ENCODE data around the gene TMEM86A. TPM values are rescaled to one million over a fixed set of nuclear protein-coding genes. Genes with fewer than 3 reads are reported as not detected.

TMEM86A gene
- total and polyA plus RNA-seq, 2 of the 13 experiments (the other 11 are each of a cell fraction or from before 2014, with no cell fraction given): 0.03 to 0.07 TPM

- no peaks in the 10 kb centered on the region for H3K79me2 ChIP-seq (ENCODE audit: insufficient read depth, low read length)
- no peaks in the 10 kb centered on the region; a peak in 1 of 5 replicates for H3K27me3 ChIP-seq (ENCODE audit: control insufficient read depth in 1 of 2, insufficient read depth in 2 of 2, low read length in 2 of 2)
- FAIRE-seq (no peak), ATAC-seq (no peak), DNase-seq (ENCODE audit: low spot score) (no peak)
- intact Hi-C loops (cut with micrococcal nuclease; ENCODE audit: unreplicated experiment) (loop anchor here (5.0 kb wide), 1 partner anchor 63 kb away; no protein-coding TSS in a partner anchor), in situ Hi-C loops (cut with HindIII; ENCODE audit: extremely low pct_ligation_motif_present, low pct_unique_long_range_greater_than_20kb) (no loop called here)
- H4K20me1 ChIP-seq (ENCODE audit: insufficient read depth, low read length): no peaks in the 10 kb centered on the region
- no peaks in the 10 kb centered on the region for H3K9me3 ChIP-seq (ENCODE audit: low read length)
- H3K27ac ChIP-seq (ENCODE audit: extremely low read length, insufficient read depth, low read length): no peak overlapping the region
- H3K4me2 ChIP-seq (ENCODE audit: low read depth, low read length): no peak overlapping the region
- no TSS peak for BruUV-seq (replicated peaks)
- H3K4me1 ChIP-seq (ENCODE audit: insufficient read depth, low read length): peaks cover 22% of the 10 kb centered on the region
- TF ChIP-seq ZNF160 (CRISPR knock-in tag; IDR thresholded peaks at IDR 0.05) (no peak), ATF7 (IDR thresholded peaks at IDR 0.05) (peak; percentile 51; the same call in 1 of the 2 replicates), ATF7 (CRISPR knock-in tag; IDR thresholded peaks at IDR 0.05) (no peak), PHF8 (CRISPR knock-in tag; IDR thresholded peaks at IDR 0.05) (no peak), ARID3A (IDR thresholded peaks at IDR 0.05; ENCODE audit: low read depth, low read length) (no peak)
- H3K36me3 ChIP-seq (replicated peaks in 1 of 2; ENCODE audit: control insufficient read depth in 1 of 2, insufficient read depth in 2 of 2, low read length in 2 of 2): no peaks in the 10 kb centered on the region
- CTCF ChIA-PET (ENCODE audit: low intra/inter-chr PET ratio, low total read pairs): no interaction called here
- H3K9ac ChIP-seq (ENCODE audit: insufficient read depth, low read depth, low read length): no peak overlapping the region
- no peak overlapping the region for H3K4me3 ChIP-seq (replicated peaks in 1 of 3; ENCODE audit: insufficient read depth in 1 of 3, low read depth in 2 of 3, low read length in 3 of 3)
- POLR2A ChIA-PET: no interaction called here
- 39% methylated on average over 4 of the region's 4 CpGs for WGBS (ENCODE audit: low lambda C conversion rate)
- H2AFZ ChIP-seq (ENCODE audit: low read length): no peak overlapping the region
These were observed 28.9 kb upstream of the TMEM86A start for GRCh38 chr11:18669711-18670110.

GRCh38 chr11:18671246-18671645 lies 27.3 kb upstream of the TMEM86A start:
- Histone ChIP-seq H3K27ac (ENCODE audit: extremely low read length, insufficient read depth, low read length) (no peak overlapping the region), H3K9ac (ENCODE audit: insufficient read depth, low read depth, low read length) (no peak overlapping the region), H3K27me3 (ENCODE audit: control insufficient read depth in 1 of 2, insufficient read depth in 2 of 2, low read length in 2 of 2) (no peaks in the 10 kb centered on the region; a peak in 1 of 5 replicates), H3K36me3 (replicated peaks in 1 of 2; ENCODE audit: control insufficient read depth in 1 of 2, insufficient read depth in 2 of 2, low read length in 2 of 2) (no peaks in the 10 kb centered on the region), H3K4me3 (replicated peaks in 1 of 3; ENCODE audit: insufficient read depth in 1 of 3, low read depth in 2 of 3, low read length in 3 of 3) (no peak overlapping the region), H3K4me2 (ENCODE audit: low read depth, low read length) (no peak overlapping the region), H3K9me3 (ENCODE audit: low read length) (no peaks in the 10 kb centered on the region), H3K79me2 (ENCODE audit: insufficient read depth, low read length) (no peaks in the 10 kb centered on the region), H3K4me1 (ENCODE audit: insufficient read depth, low read length) (peaks cover 22% of the 10 kb centered on the region), H2AFZ (ENCODE audit: low read length) (no peak overlapping the region), H4K20me1 (ENCODE audit: insufficient read depth, low read length) (no peaks in the 10 kb centered on the region)
- intact Hi-C loops (cut with micrococcal nuclease; ENCODE audit: unreplicated experiment) (no loop called here), in situ Hi-C loops (cut with HindIII; ENCODE audit: extremely low pct_ligation_motif_present, low pct_unique_long_range_greater_than_20kb) (no loop called here)
- no peak for DNase-seq (ENCODE audit: low spot score)
- POLR2A ChIA-PET: no interaction called here
- 46% methylated on average over 2 of the region's 2 CpGs for WGBS (ENCODE audit: low lambda C conversion rate)
- CTCF ChIA-PET (ENCODE audit: low intra/inter-chr PET ratio, low total read pairs): no interaction called here
- ATAC-seq: no peak
- no TSS peak for BruUV-seq (replicated peaks)
- no peak for FAIRE-seq
- no peak for TF ChIP-seq ZNF333 (CRISPR knock-in tag; IDR thresholded peaks at IDR 0.05; ENCODE audit: borderline replicate concordance)
- no peak for TF ChIP-seq KDM2A (CRISPR knock-in tag; IDR thresholded peaks at IDR 0.05; ENCODE audit: borderline replicate concordance, low read depth)
- TF ChIP-seq BRF2 (CRISPR knock-in tag; IDR thresholded peaks at IDR 0.05): no peak
- TF ChIP-seq RFX3 (CRISPR knock-in tag; IDR thresholded peaks at IDR 0.05): no peak
- no peak for TF ChIP-seq NR2F6 (IDR thresholded peaks at IDR 0.05)
- no peak for TF ChIP-seq NR2F6 (CRISPR knock-in tag; IDR thresholded peaks at IDR 0.05)
- no peak for TF ChIP-seq STAT5B (CRISPR knock-in tag; IDR thresholded peaks at IDR 0.05)
- TF ChIP-seq ZEB1 (IDR thresholded peaks at IDR 0.05; ENCODE audit: insufficient replicate concordance, low read depth): no peak
- TF ChIP-seq ATF4 (CRISPR knock-in tag; IDR thresholded peaks at IDR 0.05): no peak
- no peak for TF ChIP-seq ARID3A (IDR thresholded peaks at IDR 0.05; ENCODE audit: low read depth, low read length)
- TF ChIP-seq ZNF317 (CRISPR knock-in tag; IDR thresholded peaks at IDR 0.05): no peak
